Bone marrow (tissue), 2 donors: Measurements from ENCODE around the gene UBE2E2.
A peak's percentile ranks its signal among the peaks of the same experiment; 100 is the strongest.

Source experiments
- DNase-seq, 2 donors: peaks; one replicate each; lab custom pipeline; 2025; lab: John Stamatoyannopoulos, UW

UBE2E2 gene

DNA sequence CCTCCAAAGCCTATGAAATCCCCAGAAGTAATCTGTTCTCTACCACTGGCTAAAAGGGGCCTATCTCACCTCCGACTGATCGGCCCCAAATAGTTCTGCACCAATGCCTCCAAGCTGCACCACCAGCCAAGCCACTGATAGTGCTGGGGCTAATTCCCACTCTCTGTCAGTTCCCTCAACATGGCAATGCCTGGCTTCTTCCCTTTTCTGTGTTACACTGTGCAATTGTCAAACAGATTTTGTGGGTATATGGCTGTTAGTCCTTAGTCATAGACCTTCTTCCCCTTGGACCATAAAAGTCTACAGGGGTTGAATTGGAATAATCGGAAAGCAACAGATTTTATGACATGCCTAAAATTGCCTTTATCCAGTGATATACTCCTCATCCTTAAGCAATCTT, 9.3 kb upstream of the UBE2E2 start:
- no peak for DNase-seq

GRCh38 chr3:23198801-23199200, 4.3 kb upstream of the UBE2E2 start:
- DNase-seq = no peak

GRCh38 chr3:23199649-23200048, 3.5 kb upstream of the UBE2E2 start:
- no peak for DNase-seq

GRCh38 chr3:23201154-23201838, 1.8 kb upstream of the UBE2E2 start:
- DNase-seq = no peak

- peak; percentile 21 to 66 for DNase-seq
These were observed 765 bp upstream of the UBE2E2 start for GRCh38 chr3:23202203-23202920.

DNA sequence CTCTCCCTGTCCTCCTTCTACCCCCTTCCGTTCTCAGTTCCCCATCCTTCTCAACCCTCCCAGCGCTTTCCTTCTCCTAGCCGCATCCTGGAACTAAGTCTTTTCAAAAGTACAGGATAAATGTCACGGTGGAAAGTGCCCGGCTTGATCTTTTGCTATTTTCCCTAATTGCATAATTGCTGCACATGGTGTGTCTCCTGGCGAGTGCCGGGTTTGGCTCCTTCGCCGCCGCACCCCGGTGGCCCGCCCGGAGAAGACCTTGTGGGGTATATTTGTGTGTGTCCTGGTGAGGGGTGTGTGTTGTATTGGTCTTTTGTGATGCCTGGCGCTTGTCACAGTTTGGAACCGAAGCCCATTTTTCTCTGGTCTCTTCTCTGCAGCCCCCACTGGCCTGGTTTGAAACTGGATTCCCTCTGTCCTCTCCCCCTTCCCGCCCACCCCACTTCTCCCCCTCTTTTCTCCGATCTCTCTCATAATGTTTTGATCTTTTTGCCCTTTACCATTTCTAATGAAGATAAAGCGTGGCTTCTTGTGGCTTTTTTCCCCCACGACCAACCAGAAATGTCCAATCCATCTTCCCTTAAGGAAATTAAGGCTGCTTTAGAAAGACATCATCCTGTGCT, 692 bp downstream of the UBE2E2 start:
- peak; percentile 18 to 35 for DNase-seq

DNA sequence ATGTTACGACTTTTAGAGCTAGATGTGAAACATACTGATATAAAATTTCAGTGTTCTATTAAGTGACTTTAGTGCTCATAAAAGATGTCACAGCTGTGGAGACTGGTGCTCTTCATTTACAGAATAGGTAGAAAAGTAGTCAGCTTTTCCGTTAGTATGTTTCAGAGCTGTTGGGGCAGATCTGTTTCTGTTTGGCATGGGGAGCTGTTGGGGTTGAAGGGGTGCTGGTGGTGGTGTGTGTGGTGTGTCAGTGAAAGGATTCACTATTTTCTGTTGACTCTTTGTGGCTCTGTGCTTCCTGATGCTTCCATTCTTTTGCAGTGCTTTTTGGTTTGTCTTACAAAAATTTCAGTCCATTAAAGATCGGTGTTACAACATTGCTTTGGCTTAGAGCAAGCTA, 3.2 kb downstream of the UBE2E2 start:
- peak in 1 of 2 donors; percentile 17 for DNase-seq

DNA sequence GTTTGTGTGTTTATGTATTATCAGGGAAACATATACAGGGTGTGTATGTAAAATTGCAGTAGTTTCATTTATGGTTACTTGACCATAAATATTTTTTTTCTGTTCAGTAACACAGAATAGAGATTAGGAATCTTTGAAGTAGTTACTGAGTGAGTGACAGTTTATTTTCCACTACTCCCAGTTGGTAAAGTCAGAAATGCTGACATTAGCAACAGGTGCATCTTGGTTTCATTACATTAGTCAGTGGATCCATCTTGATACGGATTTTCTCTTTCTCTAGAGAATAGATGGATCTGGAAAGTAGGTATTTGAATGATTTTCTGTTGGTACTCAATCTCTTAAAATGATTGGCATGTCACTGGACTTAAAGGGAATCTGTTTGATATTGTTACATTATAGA, 6.0 kb downstream of the UBE2E2 start:
- DNase-seq = no peak

- no peak for DNase-seq
These were observed 6.8 kb downstream of the UBE2E2 start for GRCh38 chr3:23209747-23210487.

- no peak for DNase-seq
These were observed 10.7 kb downstream of the UBE2E2 start for GRCh38 chr3:23213813-23214212.

- DNase-seq = no peak
These were observed 14.9 kb downstream of the UBE2E2 start for GRCh38 chr3:23217872-23218554.

DNA sequence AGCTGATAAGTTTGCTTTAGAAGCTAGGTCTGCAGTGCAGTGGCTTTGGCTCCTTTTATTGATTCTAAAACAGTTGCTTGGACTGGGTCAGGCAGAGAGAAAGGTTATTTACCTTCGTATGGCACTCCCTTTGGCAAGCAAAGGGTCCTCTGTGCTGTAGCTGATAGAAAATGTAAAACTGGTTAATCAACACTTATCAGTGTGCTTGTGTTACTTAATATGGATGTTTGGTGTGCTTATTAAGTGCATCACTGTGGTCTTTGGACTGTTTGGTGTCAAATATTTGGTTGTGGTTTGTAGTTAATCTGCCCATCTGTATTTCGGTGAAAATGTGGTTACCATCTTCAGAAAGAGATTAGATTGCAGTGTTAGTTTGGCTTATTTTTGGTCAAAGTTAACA, 16.0 kb downstream of the UBE2E2 start:
- no peak for DNase-seq

- no peak for DNase-seq
These were observed 16.4 kb downstream of the UBE2E2 start for GRCh38 chr3:23219552-23219951.

DNA sequence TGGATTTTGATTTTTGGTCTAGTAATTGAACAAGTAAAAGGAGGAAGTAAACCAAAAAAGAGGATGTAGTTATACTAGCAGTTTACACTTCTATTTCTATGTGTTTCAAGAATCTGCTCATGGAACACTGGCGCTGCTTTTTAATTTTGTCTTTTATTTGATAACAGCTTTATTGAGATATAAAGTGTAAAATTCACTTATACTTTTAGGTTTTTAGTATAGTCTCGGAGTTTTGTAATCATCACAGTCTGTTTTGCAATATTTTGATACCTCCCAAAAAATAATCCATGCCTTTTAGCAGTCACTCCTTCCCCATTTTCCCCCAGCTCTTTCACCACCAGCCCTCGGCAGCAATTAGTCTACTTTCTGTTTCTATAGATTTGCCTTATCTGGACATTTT, 18.0 kb downstream of the UBE2E2 start:
- peak in 1 of 2 donors; percentile 64 for DNase-seq

- DNase-seq = no peak
These were observed 28.9 kb downstream of the UBE2E2 start for GRCh38 chr3:23232016-23232415.

DNA sequence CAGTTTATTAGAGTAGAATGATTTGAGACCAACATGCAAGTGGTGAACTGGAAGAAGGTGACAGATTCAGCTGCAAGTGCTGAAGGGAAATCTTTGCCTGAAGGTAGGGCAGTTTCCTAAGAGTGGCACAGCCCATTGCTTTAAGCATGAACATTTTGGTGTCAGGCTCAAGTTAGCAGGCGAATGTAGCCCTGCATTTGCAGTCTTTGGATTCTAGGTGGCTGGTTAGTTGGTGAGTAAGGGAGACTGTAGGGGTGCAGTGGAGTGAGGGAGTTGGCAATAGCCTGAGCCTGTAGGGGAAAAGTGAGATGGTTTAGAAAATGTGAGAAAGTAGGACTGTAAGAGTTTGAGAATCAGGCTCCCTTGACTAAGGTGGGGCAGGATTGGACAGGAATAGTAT, 29.7 kb downstream of the UBE2E2 start:
- no peak for DNase-seq

DNA sequence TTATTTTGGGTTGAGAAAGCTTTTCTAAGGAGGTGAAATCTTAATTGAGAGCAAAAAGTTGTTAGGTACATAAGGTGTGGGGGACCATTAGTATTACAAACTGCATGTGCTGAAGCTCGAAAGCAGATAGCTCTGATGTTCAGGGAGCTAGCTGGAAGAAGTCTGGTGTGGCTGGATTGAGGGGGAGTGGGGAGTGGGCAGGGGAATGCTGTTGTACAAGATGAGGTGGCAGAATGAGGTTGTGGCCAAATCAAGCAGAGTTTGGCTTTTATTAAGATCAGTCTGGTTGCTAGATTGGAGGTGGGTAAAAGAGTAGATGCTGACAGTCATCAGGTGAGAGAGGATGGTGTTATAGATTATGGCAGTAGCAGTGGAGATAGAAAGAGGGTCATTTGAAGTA, 32.1 kb downstream of the UBE2E2 start:
- DNase-seq = no peak

- DNase-seq = no peak
These were observed 33.8 kb downstream of the UBE2E2 start for GRCh38 chr3:23236890-23237289.

- no peak for DNase-seq
These were observed 35.0 kb downstream of the UBE2E2 start for GRCh38 chr3:23238156-23238555.

GRCh38 chr3:23238578-23238977, 35.5 kb downstream of the UBE2E2 start:
- DNase-seq = no peak

- no peak for DNase-seq
These were observed 36.3 kb downstream of the UBE2E2 start for GRCh38 chr3:23239211-23240068.
